Tibial artery (tissue), 4 donors: ENCODE data around the gene DAZAP1.

ENCODE experiments used
- DNase-seq, 2 donors: peaks; one replicate each; pipeline ENCODE4 v3.0.0-alpha.2; 2019
- H3K27ac ChIP-seq, 2 donors: fragments of 200-600 bp; sonication (generic) in 1 of 2; 1 replicate in 1 of 2; 2 replicates in 1 of 2; pipeline ENCODE4 v1.5.1; 2018 to 2019; ENCODE audit warnings: mild to moderate bottlenecking in 1 of 2
- H3K27me3 ChIP-seq, 2 donors: fragments of 200-600 bp; sonication (generic) in 1 of 2; one replicate each; pipeline versions ENCODE4 v1.5.1 to v1.6.0; 2016 to 2019
- H3K36me3 ChIP-seq, 3 donors: fragments of 200-600 bp; sonication (generic) in 2 of 3; one replicate each; pipeline ENCODE4 v1.5.1; 2016 to 2019; ENCODE audit warnings: mild to moderate bottlenecking in 2 of 3
- H3K4me1 ChIP-seq, 4 donors: fragments of 200-600 bp; sonication (generic) in 2 of 4; 1 replicate in 3 of 4; 2 replicates in 1 of 4; pipeline ENCODE4 v1.5.1; 2016 to 2019
- H3K4me3 ChIP-seq, 2 donors: fragments of 200-600 bp; sonication (generic) in 1 of 2; 1 replicate in 1 of 2; 2 replicates in 1 of 2; pipeline ENCODE4 v1.5.1; 2018 to 2019; ENCODE audit warnings: mild to moderate bottlenecking in 2 of 2
- H3K9me3 ChIP-seq, 3 donors: fragments of 200-600 bp; sonication (generic) in 1 of 3; one replicate each; pipeline ENCODE4 v1.5.1; 2016 to 2019
- CTCF ChIP-seq, 2 experiments: fragments of 200-600 bp in 1 of 2; fragments of 450-650 bp in 1 of 2; IDR thresholded peaks; one replicate each; pipeline ENCODE4 v1.5.1; 2017 to 2019; ENCODE audit warnings: antibody characterized with exemption in 2 of 2, mild to moderate bottlenecking in 1 of 2, moderate library complexity in 1 of 2
- intact Hi-C: fragments of 100-400 bp; cut with DNase I; formaldehyde crosslinking; loops from one replicate; pipeline ENCODE4 v1.15.0; 2023; ENCODE audit warnings: low total_unique reads

Gene DAZAP1

GRCh38 chr19:1469255-1470054, 62.1 kb downstream of the DAZAP1 start:
- Histone ChIP-seq H3K4me3 (peak overlapping the region in 1 of 2 donors; percentile 32), H3K9me3 (no peaks in the 10 kb centered on the region), H3K27me3 (peaks cover 24 to 96% of the 10 kb centered on the region in 2 donors), H3K36me3 (peaks cover 0 to 8% (median 4%) of the 10 kb centered on the region in 3 donors), H3K27ac (no peak overlapping the region), H3K4me1 (peaks cover 10 to 79% (median 72%) of the 10 kb centered on the region in 4 donors)
- intact Hi-C loops, result no loop called here
- DNase-seq, result no peak
- no peak for TF ChIP-seq CTCF (IDR thresholded peaks at IDR 0.05)

GRCh38 chr19:1470055-1470304, 62.6 kb downstream of the DAZAP1 start:
- Histone ChIP-seq H3K4me1 (peaks cover 10 to 79% (median 72%) of the 10 kb centered on the region in 4 donors), H3K27me3 (peaks cover 24 to 100% of the 10 kb centered on the region in 2 donors), H3K4me3 (peak overlapping the region; percentile 20 to 32), H3K9me3 (no peaks in the 10 kb centered on the region), H3K36me3 (peaks cover 0 to 14% (median 9%) of the 10 kb centered on the region in 3 donors), H3K27ac (no peak overlapping the region)
- no peak for TF ChIP-seq CTCF (IDR thresholded peaks at IDR 0.05)
- intact Hi-C loops, result no loop called here
- DNase-seq, result no peak

- no peak overlapping the region for H3K27ac ChIP-seq
- no peaks in the 10 kb centered on the region for H3K9me3 ChIP-seq
- peaks cover 24 to 100% of the 10 kb centered on the region in 2 donors for H3K27me3 ChIP-seq
- intact Hi-C loops, result no loop called here
- peaks cover 10 to 78% (median 69%) of the 10 kb centered on the region in 4 donors for H3K4me1 ChIP-seq
- TF ChIP-seq CTCF (IDR thresholded peaks at IDR 0.05), result no peak
- H3K4me3 ChIP-seq, result peak overlapping the region; percentile 20 to 32
- no peak for DNase-seq
- H3K36me3 ChIP-seq, result peaks cover 0 to 19% (median 13%) of the 10 kb centered on the region in 3 donors
These were observed 63.1 kb downstream of the DAZAP1 start for GRCh38 chr19:1470305-1471009.

- no peak for DNase-seq
- no peak for TF ChIP-seq CTCF (IDR thresholded peaks at IDR 0.05)
- Histone ChIP-seq H3K4me1 (peaks cover 10 to 72% (median 66%) of the 10 kb centered on the region in 4 donors), H3K4me3 (peak overlapping the region; percentile 20 to 32), H3K9me3 (no peaks in the 10 kb centered on the region), H3K27ac (no peak overlapping the region), H3K36me3 (peaks cover 0 to 25% (median 18%) of the 10 kb centered on the region in 3 donors), H3K27me3 (peaks cover 24 to 100% of the 10 kb centered on the region in 2 donors)
- intact Hi-C loops, result no loop called here
These were observed 63.7 kb downstream of the DAZAP1 start for GRCh38 chr19:1471010-1471514.

- Histone ChIP-seq H3K4me1 (peaks cover 10 to 67% (median 61%) of the 10 kb centered on the region in 4 donors), H3K27ac (no peak overlapping the region), H3K4me3 (no peak overlapping the region), H3K27me3 (peaks cover 24 to 100% of the 10 kb centered on the region in 2 donors), H3K36me3 (peaks cover 0 to 29% (median 24%) of the 10 kb centered on the region in 3 donors), H3K9me3 (no peaks in the 10 kb centered on the region)
- TF ChIP-seq CTCF (IDR thresholded peaks at IDR 0.05), result no peak
- DNase-seq, result no peak
- intact Hi-C loops, result no loop called here
These were observed 64.3 kb downstream of the DAZAP1 start for GRCh38 chr19:1471515-1472160.
